GM19193 (cell line): ENCODE results near the gene ANGEL2.
A peak's percentile ranks its signal among the peaks of the same experiment; 100 is the strongest.

ENCODE experiments used
- POLR2A ChIP-seq: IDR thresholded peaks from 4 replicates; pipeline ENCODE4 v1.6.1; 2011; ENCODE audit not compliant: insufficient read depth, insufficient read length; ENCODE audit errors: extremely low read depth

ANGEL2 gene

GRCh38 chr1:213015099-213016050 lies at the start of gene ANGEL2:
Gene ANGEL2, minus strand, starts transcription at chr1:213015867. Its CDS starts 196 bp downstream, at chr1:213015671.
- peak; percentile 90 for TF ChIP-seq POLR2A

GRCh38 chr1:213061263-213061662 lies 45.6 kb upstream of the ANGEL2 start:
- no peak for TF ChIP-seq POLR2A

- no peak for TF ChIP-seq POLR2A
These were observed 45.2 kb upstream of the ANGEL2 start for GRCh38 chr1:213060836-213061235.

- TF ChIP-seq POLR2A = no peak
These were observed 41.8 kb upstream of the ANGEL2 start for GRCh38 chr1:213057264-213058059.

- TF ChIP-seq POLR2A = no peak
These were observed 40.1 kb upstream of the ANGEL2 start for GRCh38 chr1:213055767-213056166.

- TF ChIP-seq POLR2A = no peak
These were observed 39.3 kb upstream of the ANGEL2 start for GRCh38 chr1:213054733-213055591.

- no peak for TF ChIP-seq POLR2A
These were observed 38.5 kb upstream of the ANGEL2 start for GRCh38 chr1:213054142-213054541.

GRCh38 chr1:213053455-213053854 lies 37.8 kb upstream of the ANGEL2 start:
- no peak for TF ChIP-seq POLR2A

- no peak for TF ChIP-seq POLR2A
These were observed 36.2 kb upstream of the ANGEL2 start for GRCh38 chr1:213051881-213052202.

- TF ChIP-seq POLR2A = peak; percentile 65
These were observed 35.6 kb upstream of the ANGEL2 start, which contains the start of gene RPS6KC1 for GRCh38 chr1:213051127-213051880. Gene RPS6KC1, plus strand, starts transcription at chr1:213051241. Its CDS starts 164 bp downstream, at chr1:213051405.

GRCh38 chr1:213050745-213051126 lies 35.1 kb upstream of the ANGEL2 start:
- no peak for TF ChIP-seq POLR2A

GRCh38 chr1:213049232-213049631 lies 33.6 kb upstream of the ANGEL2 start:
- no peak for TF ChIP-seq POLR2A

GRCh38 chr1:213041443-213041842 lies 25.8 kb upstream of the ANGEL2 start:
- no peak for TF ChIP-seq POLR2A

GRCh38 chr1:213035573-213035972 lies 19.9 kb upstream of the ANGEL2 start:
- TF ChIP-seq POLR2A = no peak
